Muscle of arm (tissue), 12 donors: Measurements from ENCODE around the gene PLEKHH1. TPM values are rescaled to one million over a fixed set of nuclear protein-coding genes. Genes with fewer than 3 reads are reported as not detected.
"Not testable (repeated sequence)": the region's sequence is repeated elsewhere in the genome, so short reads cannot be mapped to it uniquely, and the experiment has no call there.

Experiments
- DNase-seq: peaks from one replicate; pipeline ENCODE4 v3.0.0-alpha.2; 2013
- polyA plus RNA-seq, 12 donors: library from polyadenylated mRNA; unstranded; fragments of 120-200 nt; gene quantifications; one replicate each; pipeline ENCODE4 v1.2.1, GENCODE V29; 2013; ENCODE audit not compliant: insufficient read length in 12 of 12

PLEKHH1 gene
- polyA plus RNA-seq, 12 donors = 1.00 to 13.1 (median 1.7) TPM; not detected in 1

DNA sequence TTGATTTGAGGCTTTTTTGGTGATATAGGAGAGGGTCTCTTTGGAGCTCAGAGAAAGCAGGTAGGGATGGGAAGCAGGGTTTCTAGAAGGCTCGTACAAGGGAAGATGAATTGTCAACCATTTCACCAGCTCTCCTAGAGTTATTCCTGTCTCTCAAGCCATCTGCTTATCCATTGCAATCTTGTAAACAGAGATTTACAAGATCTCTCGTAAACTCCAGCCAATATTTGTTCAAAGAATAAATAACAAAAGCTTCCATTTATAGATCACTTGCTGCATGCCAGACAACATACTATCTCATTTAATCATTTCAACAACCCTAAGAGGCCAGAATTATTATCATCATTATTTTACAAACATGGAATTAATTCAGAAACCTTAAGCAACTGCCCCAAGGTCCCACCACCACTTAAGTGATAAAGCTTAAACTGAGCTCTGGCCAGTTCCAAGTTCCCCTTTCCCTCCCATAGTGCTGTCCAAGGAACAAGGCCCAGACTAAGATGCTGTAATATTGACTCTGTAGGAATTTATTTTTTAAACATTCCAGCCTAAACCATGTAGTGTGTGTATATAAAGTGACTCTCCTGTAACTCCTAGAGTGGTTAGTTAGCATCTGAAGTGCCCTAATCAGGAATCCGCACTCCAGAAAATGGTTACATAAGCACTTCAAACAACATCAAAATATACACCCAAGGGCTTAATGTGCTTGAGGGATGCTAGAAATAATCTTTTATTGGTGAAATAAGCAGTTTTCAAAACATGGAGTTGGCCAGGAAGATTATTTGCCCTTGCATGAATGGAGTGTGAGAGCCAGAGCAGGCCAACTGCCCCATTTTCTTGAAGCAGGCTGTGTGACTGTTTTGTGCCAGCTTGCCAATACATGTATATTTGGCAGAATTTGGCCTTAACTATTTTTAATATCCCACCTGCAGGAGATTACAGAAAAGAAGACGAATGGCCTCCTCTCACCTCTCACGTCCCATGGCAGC is 2.8 kb upstream of the PLEKHH1 start:
- no peak for DNase-seq

DNA sequence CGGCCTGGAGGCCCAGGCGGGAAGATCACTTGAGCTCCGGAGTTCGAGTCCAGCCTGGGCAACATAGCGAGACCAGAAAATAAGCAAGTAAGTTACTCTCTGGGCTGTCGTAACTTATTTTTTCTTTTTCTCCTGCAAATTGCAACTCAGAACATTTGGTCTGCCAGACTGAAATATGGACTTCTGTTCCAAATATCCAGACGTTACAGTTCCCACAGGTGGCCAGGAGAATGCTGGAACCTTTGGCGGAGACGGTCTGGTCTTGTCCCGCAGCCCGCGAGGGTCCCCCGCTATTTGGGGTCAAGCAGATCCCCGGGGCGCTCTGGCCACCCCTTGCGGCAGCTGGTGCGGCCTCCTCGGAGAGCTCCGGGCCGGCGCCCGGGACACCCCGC is 488 bp upstream of the PLEKHH1 start:
- DNase-seq = no peak

DNA sequence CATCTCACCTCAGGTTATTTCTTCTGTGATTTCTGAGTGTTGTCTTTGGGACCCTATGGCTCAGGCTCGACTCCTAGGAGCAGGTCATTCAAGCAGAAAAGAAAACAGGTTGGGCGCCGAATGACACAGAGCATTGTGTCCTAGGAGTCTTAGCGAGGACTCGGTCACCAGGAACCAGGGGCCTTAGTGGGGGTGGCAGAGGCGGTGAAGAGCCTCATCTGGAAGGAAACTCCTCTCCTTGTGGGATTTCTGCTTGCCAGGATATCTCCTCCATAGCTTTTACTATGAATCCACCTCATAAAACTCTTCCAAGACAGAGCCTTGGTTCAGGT is 630 bp downstream of the PLEKHH1 start:
- no peak for DNase-seq

DNA sequence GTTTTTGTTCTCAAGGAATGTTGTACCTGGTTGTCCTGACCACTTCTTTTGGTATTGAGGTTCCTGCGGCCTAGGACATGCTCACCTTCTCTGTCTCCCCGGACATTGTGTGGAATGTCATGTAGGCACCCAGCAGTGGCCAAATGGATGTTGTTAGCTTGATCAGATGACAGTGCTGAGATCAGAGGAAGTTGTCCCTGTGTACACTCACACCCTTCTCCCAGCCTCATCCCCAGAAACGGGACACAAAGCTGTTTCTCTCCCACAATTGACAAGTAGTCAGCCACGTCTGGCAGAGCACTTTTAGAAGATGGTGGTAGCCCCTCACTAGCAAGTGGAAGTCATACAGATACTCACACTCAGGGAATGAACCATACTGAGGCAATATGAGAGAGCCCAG is 3.0 kb downstream of the PLEKHH1 start:
- DNase-seq = no peak

DNA sequence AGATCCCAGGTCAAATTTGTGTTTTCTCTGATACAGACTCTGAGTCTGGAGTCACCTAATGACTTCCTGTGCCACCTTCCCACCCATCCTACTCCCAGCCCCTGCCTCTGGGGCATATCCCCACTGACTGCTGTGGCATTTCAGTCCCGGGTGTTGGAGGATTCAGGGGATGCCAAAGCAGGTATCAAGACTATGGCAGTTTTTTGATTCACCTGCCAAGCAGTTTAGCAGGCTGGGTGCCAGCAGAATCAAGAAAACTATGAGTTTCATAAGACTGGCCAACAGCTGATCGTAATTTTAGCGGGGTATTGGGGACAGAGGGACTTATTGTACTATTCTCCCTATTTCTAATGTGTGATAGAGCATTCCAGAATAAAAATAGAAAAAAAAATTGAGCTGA is 4.6 kb downstream of the PLEKHH1 start:
- no peak for DNase-seq

DNA sequence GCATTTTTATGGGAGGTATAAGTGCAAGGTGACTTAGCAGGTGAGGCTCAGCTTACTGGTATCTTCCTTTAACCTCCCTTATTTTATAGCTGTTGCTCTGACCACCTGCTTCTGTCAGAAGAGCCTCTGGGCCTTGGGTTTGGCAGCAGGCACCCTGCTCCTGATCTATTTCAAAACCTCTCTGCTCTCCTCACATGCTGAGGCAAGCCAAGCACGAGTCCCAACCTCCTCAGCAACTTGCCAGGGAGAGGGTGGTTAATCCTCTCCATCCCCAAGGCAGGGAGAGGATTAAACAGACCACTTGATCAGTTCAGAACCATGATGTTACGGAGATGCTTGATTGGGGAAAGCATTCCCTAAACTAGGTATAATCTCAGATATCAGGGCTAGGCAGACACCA is 5.4 kb downstream of the PLEKHH1 start:
- no peak for DNase-seq

DNA sequence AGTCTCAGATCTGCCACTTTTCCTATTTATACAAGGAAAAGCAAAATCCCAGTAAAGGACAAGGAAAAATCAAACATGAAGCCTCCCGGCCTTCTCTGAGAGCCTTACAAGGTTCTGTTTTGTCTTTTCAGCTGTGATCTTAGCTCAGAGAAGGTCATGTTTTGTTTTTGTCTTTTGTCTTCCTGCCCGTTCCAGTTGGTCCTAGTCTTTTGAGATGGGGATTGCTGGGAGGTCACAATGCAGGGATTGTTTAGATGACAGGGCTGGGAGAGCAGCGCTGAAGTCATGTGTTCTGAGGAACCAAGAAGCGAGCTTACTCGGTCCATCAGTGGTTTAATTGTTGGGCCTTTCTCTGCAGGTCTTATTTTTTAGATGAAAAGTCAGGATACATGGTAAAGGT is 6.0 kb downstream of the PLEKHH1 start:
- no peak for DNase-seq

DNA sequence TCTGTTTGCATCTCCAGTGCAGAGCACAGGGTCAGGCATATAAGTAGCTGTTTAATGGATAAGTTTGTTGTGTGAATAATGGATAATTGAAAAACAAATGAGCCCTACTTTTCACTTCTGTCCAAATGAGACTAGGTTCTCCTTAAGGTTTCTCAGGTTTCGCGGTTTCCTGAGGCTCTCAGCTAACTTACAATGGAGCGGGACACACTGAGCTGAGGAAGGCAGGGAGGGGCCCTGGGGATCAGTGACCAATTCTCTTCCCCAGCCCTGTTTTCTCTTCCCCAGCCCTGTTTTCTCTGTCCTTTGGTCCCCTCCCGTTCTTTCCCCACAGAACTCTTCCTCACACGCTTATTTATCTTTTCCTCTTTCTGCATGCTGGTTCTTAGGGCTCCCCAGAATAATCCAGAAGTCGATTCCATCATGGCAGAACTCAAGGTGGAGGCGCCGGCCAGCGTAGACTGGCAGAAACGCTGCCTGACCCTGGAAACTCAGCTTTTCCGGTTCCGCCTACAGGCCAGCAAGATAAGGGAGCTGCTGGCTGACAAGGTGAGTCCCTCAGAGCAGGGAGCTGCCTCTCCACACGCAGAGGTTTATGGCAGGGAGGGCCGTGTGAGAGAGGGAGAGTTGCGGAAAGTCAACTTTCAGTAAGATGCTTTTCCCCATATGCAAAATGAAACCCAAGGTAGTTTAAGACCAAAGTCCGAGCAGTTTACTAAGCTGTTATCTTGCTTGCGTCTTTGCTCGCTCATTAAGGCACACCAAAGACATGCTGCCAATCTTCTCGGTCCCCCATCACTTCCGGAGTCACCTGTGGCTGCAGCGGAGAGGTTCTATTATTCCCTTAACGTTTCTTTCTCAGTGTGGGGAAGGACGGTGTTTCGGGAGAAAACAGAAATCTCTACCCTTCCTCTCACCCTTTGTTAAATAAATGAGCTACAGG is 8.6 kb downstream of the PLEKHH1 start:
- no peak for DNase-seq

DNA sequence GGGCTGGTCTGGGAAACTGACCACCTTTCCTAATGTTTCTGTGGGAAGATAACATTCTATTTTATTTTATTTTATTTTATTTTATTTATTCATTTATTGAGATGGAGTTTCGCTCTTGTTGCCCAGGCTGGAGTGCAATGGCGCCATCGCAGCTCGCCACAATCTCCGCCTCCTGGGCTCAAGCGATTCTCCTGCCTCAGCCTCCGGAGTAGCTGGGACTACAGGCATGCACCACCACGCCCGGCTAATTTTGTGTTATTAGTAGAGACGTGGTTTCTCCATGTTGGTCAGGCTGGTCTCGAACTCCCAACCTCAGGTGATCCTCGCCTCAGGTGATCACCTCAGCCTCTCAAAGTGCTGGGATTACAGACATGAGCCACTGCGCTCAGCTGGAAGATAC is 9.5 kb downstream of the PLEKHH1 start:
- DNase-seq = not testable (repeated sequence)

DNA sequence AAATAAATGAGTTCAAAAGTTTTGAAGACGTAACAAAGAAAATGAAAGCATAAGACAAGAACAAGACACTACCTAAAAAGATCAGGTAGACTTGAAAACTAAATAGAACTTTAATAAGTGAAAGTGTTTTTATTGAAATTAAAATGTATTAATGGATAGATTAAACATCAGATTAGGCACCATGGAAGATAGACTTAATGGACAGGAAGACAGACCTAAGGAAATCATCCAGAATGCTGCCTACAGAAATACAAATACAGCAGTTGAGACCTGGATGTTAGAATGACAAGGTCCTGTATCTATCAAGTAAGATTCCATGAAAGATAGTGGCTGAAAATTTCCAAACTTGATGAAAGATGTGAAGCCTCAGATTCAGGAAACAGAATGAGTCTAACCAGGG is 11.5 kb downstream of the PLEKHH1 start:
- DNase-seq = no peak

DNA sequence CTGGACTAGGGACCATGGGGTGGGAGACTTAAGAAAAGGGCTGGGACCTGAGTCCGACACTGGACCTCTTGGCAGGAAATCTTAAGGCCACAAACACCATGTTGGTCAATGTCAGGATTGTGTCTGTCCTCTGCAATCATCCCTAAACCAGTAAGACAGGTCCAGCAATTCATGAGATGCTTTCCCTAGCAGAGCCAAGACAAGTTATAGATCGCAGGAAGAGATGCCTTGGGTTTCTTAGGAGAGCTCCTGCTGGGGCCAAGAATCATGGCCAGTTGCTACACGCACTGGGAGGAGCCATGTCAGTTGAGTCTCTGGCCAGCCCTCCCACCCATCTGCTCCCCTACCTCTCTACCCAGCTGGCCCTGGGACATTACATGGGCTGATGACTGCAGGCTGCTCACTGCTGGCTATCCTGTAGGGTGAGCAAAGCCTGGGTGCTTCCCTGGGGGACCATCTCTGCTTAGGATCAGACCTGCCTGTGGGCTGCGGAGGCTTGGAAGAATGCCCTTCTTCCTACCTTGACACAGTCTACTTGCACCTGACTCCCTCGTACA is 14.2 kb downstream of the PLEKHH1 start:
- DNase-seq = no peak

DNA sequence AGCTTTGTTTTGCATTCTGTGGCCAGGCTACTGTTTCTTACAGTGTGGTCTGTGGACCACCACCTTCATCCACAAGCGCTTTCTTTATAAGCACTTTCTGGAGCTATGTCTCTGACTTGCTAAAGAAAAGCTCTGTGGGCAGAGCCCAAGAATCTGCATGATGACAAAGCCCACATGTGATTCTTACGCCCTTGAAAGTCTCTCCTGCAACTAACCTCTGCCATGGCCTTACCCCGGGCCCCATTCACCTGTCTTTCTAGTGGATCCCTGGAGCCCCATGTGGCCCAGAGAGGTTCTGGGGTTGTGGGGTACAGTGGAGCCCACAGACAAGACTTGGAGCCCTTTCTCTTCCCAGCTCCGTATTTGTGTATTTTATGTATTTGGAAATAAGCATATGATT is 16.6 kb downstream of the PLEKHH1 start:
- no peak for DNase-seq

DNA sequence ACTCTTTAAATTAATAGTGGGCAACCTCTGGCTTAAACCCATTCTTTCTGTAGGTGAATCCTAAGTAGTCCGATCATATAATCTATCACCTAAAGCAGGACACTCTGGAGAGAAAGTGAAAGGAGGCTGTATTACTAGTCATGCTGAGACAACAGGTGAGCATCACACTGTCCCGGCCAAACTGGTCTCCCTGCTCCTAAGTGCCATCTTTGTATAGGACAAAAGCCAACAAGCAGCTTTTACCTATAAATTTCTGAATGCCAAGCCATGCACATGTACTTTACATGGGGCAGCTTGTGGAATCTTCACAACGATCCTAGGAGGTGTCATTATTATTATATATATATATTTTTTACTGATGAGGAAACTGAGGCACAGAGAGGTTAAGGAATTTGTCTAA is 18.0 kb downstream of the PLEKHH1 start:
- DNase-seq = no peak

DNA sequence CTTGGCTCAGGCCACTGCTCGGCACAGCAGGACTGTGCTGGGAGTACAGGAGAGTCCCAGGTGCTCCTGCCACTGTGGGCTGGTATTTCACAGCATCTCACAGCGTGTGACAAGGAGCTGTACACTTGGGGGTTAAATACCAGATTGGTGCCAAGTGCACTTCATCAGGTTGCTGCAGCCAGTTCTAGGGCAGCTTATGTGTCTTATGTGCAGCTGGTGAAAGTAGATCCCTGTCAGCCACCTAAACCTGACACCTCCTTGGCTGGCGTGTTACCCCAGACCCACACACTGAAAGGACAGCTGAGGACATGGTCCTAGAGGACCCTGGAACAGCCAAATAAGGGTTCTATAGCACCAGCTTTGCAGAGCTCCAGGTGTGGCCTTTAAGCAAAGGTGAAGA is 18.9 kb downstream of the PLEKHH1 start:
- no peak for DNase-seq

DNA sequence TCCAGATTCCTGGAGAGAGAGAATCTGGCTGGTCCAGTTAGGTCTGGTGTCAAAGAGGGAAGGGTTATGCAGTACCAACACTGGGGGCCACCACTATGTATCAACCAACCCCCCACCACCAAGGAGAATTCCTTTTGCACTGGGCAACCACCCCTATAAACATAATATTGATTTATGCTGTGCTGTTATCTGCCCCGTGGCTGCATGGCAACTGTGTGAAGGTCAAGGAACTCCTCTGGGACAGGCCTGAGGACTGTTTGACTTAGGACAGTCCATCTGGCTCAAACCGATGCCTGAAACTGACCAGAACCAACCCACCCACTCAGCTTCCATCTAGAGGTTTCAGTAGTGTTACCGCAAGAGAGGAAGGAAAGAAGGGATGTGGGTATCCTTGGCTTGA is 20.5 kb downstream of the PLEKHH1 start:
- no peak for DNase-seq

DNA sequence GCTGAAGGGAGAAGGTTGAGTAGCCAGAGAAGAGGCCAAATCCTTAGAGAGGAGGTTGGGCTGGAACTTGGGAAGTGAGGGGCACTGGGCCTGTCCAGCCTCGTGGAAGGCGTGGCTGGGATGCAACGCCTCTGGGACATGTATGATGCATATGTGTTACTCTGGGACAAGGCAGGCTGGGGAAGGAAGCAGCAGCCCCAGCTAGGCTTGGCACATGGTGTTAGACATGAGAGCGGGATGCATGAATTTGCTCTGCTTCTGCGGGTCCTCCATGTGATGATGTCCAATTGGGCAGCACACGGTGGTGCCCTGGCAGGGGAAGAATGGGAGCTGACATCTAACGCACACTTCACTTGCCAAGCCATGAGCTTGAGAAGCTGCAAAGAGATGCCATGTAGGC is 21.3 kb downstream of the PLEKHH1 start:
- no peak for DNase-seq

DNA sequence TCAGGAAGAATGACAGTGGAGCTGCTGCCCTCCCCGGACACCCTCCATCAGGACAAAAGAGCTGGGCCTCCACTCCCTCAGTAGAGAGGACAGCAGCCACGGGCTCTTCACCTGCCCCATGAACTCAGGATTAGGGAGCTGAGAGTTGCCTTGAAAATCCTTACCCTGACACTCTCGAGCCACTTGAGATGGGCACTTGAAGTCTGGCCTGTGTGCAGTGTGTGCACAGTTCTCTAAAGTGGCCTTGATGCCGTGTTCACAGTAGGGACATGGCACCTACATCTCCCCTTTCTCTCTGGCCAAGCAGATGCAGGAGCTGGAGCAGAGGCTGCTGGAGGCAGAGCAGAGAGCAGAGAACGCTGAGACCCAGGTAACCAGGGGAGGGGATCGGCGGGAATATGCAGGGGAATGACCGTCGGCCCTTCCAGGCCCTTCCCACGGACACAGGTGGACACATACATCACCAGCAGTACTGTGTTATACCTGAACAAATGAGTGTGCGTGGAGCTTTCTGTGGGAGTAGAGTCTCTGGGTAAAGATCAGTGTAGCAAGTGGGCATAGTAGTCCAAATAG is 22.5 kb downstream of the PLEKHH1 start:
- no peak for DNase-seq

DNA sequence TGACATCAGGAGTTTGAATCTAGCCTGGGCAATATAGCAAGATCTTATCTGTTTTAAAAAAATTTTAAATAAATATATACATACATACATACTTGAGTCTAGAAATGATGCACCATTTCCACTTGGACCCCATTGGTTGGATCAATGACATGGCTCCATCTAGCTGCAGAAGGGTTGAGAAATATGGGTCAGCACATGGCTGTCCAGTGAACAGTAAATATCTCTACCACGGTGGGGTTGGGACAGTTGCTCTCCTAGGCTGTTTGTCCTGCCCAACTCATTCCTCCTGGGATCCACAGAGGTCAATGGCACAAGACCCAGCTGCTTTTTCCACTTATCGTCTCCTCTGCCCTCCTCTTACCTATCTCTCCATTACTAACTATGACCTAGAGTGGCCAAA is 23.6 kb downstream of the PLEKHH1 start:
- no peak for DNase-seq

DNA sequence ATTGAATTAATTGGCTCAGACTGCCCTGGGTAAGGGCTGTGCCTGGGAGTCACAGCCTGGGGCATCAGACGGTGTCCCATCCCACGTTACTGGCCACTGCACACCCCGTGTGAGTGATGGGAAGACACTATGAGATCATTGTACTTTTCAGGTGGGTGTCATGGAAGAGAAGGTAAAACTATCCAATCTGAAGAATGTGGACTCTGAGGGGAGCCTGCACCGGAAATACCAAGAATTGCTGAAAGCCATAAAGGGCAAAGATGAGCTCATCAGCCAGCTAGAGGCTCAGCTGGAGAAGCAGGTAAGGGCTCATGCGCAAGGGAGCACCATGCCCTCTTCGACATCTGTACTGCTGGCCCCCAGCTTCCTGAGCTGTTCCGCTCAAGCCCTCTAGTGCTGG is 24.0 kb downstream of the PLEKHH1 start:
- no peak for DNase-seq

DNA sequence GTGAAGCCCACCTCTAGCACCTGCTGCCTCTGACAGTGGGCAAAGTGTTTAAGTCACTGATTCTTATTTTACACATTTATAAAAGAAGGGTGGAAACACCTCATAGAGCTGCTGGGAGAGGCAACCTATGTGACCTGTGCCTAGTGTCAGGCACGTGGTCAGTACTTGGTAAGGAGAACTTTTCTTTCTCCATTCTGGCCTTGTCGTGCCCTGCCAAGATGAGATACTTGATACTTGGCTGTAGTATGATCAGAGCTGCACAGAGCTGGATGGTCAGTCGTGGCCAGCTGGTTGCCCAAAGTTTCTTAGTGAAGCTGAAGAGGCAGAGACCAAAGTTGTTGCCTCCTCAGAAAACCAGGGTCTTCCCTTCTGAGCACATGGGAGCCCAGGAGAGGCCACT is 24.6 kb downstream of the PLEKHH1 start:
- no peak for DNase-seq

DNA sequence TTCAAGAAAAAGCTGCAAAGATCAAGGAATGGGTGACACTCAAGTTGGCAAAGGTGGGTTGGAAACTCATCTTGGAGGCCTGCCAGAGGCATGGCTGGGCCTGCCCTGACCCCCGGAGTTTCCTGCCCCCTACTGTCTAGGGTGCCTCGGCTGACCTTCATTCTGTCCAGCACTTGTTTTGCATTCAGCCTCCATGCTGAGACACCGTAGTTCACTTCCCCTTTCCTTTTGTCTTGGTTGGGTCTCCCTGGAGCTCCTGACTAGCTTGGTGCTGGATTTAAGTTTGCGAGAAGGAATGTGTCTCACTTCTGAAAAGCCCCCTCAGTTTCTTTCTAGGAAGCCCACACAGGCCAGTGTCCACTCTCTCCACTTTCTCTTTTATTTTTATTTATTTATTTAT is 26.5 kb downstream of the PLEKHH1 start:
- DNase-seq = no peak
